Keratinocyte (primary cell): ENCODE measurements around the gene PRKCZ. TPM values are rescaled to one million over a fixed set of nuclear protein-coding genes. Genes with fewer than 3 reads are reported as not detected.

Experiments used
- DNase-seq: peaks from one replicate; pipeline ENCODE4 v3.0.0-alpha.2; 2011; ENCODE audit warnings: low read depth, missing footprints, low spot score
- FAIRE-seq: peaks from 2 replicates; lab custom pipeline; 2011; peaks lifted over from hg19 to GRCh38; lab: Jason Lieb, UNC
- H2AFZ ChIP-seq: 2 replicates; pipeline ENCODE4 v1.6.0; 2012; ENCODE audit warnings: low read length, control low read depth, inconsistent platforms; ENCODE audit not compliant: control insufficient read depth
- H3K27ac ChIP-seq: 2 replicates; pipeline ENCODE4 v1.5.1; 2011; ENCODE audit warnings: low read length; ENCODE audit not compliant: control insufficient read depth, insufficient read depth
- H3K27me3 ChIP-seq: 3 replicates; pipeline ENCODE4 v1.6.0; 2011; ENCODE audit warnings: low read length; ENCODE audit not compliant: control insufficient read depth, insufficient read depth; ENCODE audit errors: extremely low read depth
- H3K36me3 ChIP-seq, 2 experiments: 2 replicates in 1 of 2; 3 replicates in 1 of 2; pipeline ENCODE4 v1.5.1; 2011; ENCODE audit warnings: low read length in 2 of 2, mild to moderate bottlenecking in 1 of 2; ENCODE audit not compliant: control insufficient read depth in 2 of 2, insufficient read depth in 2 of 2; ENCODE audit errors: extremely low read depth in 1 of 2
- H3K4me1 ChIP-seq: 3 replicates; pipeline ENCODE4 v1.5.1; 2011; ENCODE audit warnings: low read length; ENCODE audit not compliant: control insufficient read depth, insufficient read depth; ENCODE audit errors: extremely low read depth
- H3K4me2 ChIP-seq: 3 replicates; pipeline ENCODE4 v1.6.0; 2011; ENCODE audit warnings: low read depth, low read length; ENCODE audit not compliant: control insufficient read depth, insufficient read depth; ENCODE audit errors: extremely low read depth
- H3K4me3 ChIP-seq, 3 experiments: fragments of 200-600 bp in 1 of 3; sonication (generic) in 1 of 3; 2 replicates in 2 of 3; 3 replicates in 1 of 3; pipeline ENCODE4 v1.5.1; 2011 to 2016; ENCODE audit warnings: low read length in 3 of 3, mild to moderate bottlenecking in 3 of 3, control low read depth in 2 of 3, inconsistent platforms in 1 of 3, low read depth in 1 of 3, mixed read lengths in 1 of 3, mixed run types in 1 of 3, moderate library complexity in 1 of 3; ENCODE audit not compliant: control insufficient read depth in 2 of 3, insufficient read depth in 2 of 3; ENCODE audit errors: extremely low read depth in 1 of 3
- H3K79me2 ChIP-seq: 2 replicates; pipeline ENCODE4 v1.6.0; 2012; ENCODE audit warnings: low read length; ENCODE audit not compliant: control insufficient read depth, insufficient read depth
- H3K9ac ChIP-seq: 3 replicates; pipeline ENCODE4 v1.6.0; 2011; ENCODE audit warnings: low read length; ENCODE audit not compliant: control insufficient read depth, insufficient read depth; ENCODE audit errors: extremely low read depth
- H3K9me1 ChIP-seq: 3 replicates; pipeline ENCODE4 v1.6.0; 2011; ENCODE audit warnings: low read length; ENCODE audit not compliant: control insufficient read depth, insufficient read depth; ENCODE audit errors: extremely low read depth
- H3K9me3 ChIP-seq: 2 replicates; pipeline ENCODE4 v1.5.1; 2012; ENCODE audit warnings: low read depth, low read length; ENCODE audit not compliant: control insufficient read depth
- H4K20me1 ChIP-seq: 3 replicates; pipeline ENCODE4 v1.6.0; 2011; ENCODE audit warnings: low read length; ENCODE audit not compliant: control insufficient read depth, insufficient read depth; ENCODE audit errors: extremely low read depth
- EZH2 ChIP-seq: IDR thresholded peaks from one replicate; pipeline ENCODE4 v1.6.1; 2012; ENCODE audit warnings: inconsistent platforms, mild to moderate bottlenecking, low read length, moderate library complexity
- dilution Hi-C: fragments of 300-500 bp; cut with MboI; formaldehyde crosslinking; loops from one replicate; pipeline ENCODE4 v1.7.0; 2020; ENCODE audit warnings: low sequenced_read_pairs; ENCODE audit not compliant: extremely low pct_ligation_motif_present
- polyA plus RNA-seq, 5 experiments: library from polyadenylated mRNA; depleted of rRNA in 3 of 5; stranded (reverse) in 3 of 5; stranded (forward) in 1 of 5; unstranded in 1 of 5; fragments of >200 nt; gene quantifications; 1 replicate in 1 of 5; 2 replicates in 3 of 5; 3 replicates in 1 of 5; pipeline versions ENCODE4 v1.2.1 to v1.2.3, GENCODE V29; 2011 to 2012; ENCODE audit warnings: missing spikeins in 2 of 5, low read depth in 1 of 5, low replicate concordance in 1 of 5
- TF ChIP-seq, protein P1 (sequence below), 3 experiments: IDR thresholded peaks in 1 of 3; conservative IDR thresholded peaks in 1 of 3; optimal IDR thresholded peaks in 1 of 3; 2 replicates in 2 of 3; 3 replicates in 1 of 3; pipeline versions ENCODE3 to v1.5.1; 2011; ENCODE audit warnings: low read length in 3 of 3, mild to moderate bottlenecking in 3 of 3, moderate library complexity in 2 of 3, control low read depth in 1 of 3, inconsistent platforms in 1 of 3; ENCODE audit not compliant: insufficient read depth in 2 of 3; ENCODE audit errors: extremely low read depth in 1 of 3

The PRKCZ gene
- polyA plus RNA-seq, 1 donor (not counting 4 experiments of a cell fraction or from before 2014, with no cell fraction given) = 36.3 TPM

DNA sequence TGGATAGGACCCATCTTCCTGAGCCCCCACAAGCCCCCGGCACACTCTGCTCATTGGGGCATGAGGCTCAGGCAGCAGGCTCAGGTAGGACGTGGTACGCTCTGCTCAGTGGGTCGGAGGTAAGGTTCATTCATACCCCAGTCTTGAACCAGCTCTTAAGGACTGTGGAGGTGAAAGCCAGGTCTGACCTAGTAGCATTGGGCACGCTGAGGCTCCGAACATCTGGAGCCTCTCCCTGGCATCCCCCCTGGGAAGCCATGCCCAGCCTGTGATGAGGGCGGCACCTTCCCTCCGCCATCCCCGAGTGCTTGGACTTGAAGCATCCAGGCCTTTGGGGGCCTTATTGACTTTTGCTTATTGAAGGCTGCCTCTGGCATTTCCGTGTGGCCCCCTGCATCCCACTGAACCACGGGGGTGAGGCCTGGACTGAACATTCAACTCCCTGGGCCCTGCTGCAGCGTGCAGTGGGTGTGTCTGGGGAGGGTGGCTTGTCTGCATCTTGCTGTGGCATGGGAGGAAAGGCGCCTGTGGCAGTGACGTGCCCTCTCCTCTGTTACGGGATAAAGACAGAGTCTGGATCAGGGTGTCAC is 94.4 kb downstream of the PRKCZ start:
- DNase-seq (no peak), FAIRE-seq (no peak)
- Histone ChIP-seq H4K20me1 (no peaks in the 10 kb centered on the region), H3K36me3 (peaks cover 9 to 20% of the 10 kb centered on the region in 2 experiments), H3K9me3 (no peaks in the 10 kb centered on the region), H3K79me2 (no peaks in the 10 kb centered on the region), H3K9me1 (no peaks in the 10 kb centered on the region), H3K27me3 (no peaks in the 10 kb centered on the region), H3K4me1 (peaks cover 4% of the 10 kb centered on the region), H3K9ac (no peak overlapping the region), H2AFZ (no peak overlapping the region), H3K4me3 (no peak overlapping the region), H3K4me2 (no peak overlapping the region), H3K27ac (no peak overlapping the region)
- dilution Hi-C loops = no loop called here
- TF ChIP-seq, protein P1, sequence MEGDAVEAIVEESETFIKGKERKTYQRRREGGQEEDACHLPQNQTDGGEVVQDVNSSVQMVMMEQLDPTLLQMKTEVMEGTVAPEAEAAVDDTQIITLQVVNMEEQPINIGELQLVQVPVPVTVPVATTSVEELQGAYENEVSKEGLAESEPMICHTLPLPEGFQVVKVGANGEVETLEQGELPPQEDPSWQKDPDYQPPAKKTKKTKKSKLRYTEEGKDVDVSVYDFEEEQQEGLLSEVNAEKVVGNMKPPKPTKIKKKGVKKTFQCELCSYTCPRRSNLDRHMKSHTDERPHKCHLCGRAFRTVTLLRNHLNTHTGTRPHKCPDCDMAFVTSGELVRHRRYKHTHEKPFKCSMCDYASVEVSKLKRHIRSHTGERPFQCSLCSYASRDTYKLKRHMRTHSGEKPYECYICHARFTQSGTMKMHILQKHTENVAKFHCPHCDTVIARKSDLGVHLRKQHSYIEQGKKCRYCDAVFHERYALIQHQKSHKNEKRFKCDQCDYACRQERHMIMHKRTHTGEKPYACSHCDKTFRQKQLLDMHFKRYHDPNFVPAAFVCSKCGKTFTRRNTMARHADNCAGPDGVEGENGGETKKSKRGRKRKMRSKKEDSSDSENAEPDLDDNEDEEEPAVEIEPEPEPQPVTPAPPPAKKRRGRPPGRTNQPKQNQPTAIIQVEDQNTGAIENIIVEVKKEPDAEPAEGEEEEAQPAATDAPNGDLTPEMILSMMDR (optimal IDR thresholded peaks at IDR 0.05 in 1 of 3, IDR thresholded peaks at IDR 0.05 in 1 of 3, conservative IDR thresholded peaks at IDR 0.05 in 1 of 3; ENCODE audit: extremely low read depth in 1 of 3, insufficient read depth in 2 of 3, low read length in 3 of 3) = no peak
- no peak for TF ChIP-seq EZH2

DNA sequence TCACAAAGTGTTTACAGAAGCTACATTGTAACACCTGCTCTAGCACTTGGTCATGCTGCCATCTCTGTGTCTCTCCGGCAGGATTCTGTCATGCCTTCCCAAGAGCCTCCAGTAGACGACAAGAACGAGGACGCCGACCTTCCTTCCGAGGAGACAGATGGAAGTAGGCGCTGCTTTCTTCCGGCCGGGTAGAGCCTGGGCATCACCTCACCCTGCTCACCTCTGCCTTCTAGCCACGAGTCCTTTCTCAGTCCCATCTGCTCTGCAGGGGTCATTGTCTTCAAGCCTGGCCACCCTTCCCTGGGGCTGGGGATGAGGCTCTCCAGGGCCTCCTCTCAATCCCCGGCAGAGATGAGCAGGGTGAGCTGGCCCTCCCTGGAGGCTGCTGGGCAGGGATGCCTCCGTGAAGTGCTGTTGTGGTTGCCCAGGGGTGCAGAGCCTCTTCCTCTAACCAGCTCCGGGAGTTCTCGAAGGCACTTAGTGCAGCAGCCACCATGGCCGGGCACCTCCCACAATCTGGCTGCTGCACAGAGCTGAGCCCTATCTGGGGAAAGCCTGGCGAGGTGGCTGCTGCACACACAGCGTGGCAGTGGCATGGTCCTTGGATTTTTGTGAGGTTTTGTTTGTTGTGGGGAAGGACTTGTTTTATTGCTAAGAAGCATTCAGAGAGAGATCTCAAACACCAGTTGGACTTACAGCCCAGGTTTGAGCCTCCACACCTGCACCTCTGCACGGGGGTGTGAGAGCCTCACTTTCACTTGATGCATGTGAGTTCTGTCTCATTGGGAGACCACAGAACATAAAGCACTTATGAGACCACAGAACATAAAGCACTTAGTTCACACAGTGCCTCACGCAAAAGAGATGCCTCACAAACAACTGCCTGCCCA is 96.0 kb downstream of the PRKCZ start:
- Histone ChIP-seq H3K36me3 (peaks cover 14 to 25% of the 10 kb centered on the region in 2 experiments), H3K9me1 (no peaks in the 10 kb centered on the region), H4K20me1 (no peaks in the 10 kb centered on the region), H3K4me2 (no peak overlapping the region), H3K4me3 (no peak overlapping the region), H3K9ac (no peak overlapping the region), H3K27ac (no peak overlapping the region), H3K79me2 (no peaks in the 10 kb centered on the region), H2AFZ (no peak overlapping the region), H3K27me3 (no peaks in the 10 kb centered on the region), H3K4me1 (no peaks in the 10 kb centered on the region), H3K9me3 (no peaks in the 10 kb centered on the region)
- FAIRE-seq = no peak
- dilution Hi-C loops = no loop called here
- no peak for TF ChIP-seq EZH2
- TF ChIP-seq, protein P1 (optimal IDR thresholded peaks at IDR 0.05 in 1 of 3, IDR thresholded peaks at IDR 0.05 in 1 of 3, conservative IDR thresholded peaks at IDR 0.05 in 1 of 3; ENCODE audit: extremely low read depth in 1 of 3, insufficient read depth in 2 of 3, low read length in 3 of 3) = no peak
- no peak for DNase-seq
